Bronchial epithelial cell (primary cell): ENCODE results near the gene THOP1. TPM values are rescaled to one million over a fixed set of nuclear protein-coding genes. Genes with fewer than 3 reads are reported as not detected.

Experiments
- DNase-seq: peaks from one replicate; pipeline ENCODE4 v3.0.0-alpha.2; 2010; ENCODE audit warnings: low read depth
- FAIRE-seq: peaks from 2 replicates; lab custom pipeline; 2011; peaks lifted over from hg19 to GRCh38; lab: Jason Lieb, UNC
- H3K27me3 ChIP-seq: 2 replicates; pipeline ENCODE4 v1.5.1; 2011; ENCODE audit warnings: low read length; ENCODE audit not compliant: control insufficient read depth, insufficient read depth
- H3K36me3 ChIP-seq: 2 replicates; pipeline ENCODE4 v1.5.1; 2011; ENCODE audit warnings: low read length; ENCODE audit not compliant: control insufficient read depth, insufficient read depth
- H3K4me3 ChIP-seq: 2 replicates; pipeline ENCODE4 v1.5.1; 2011; ENCODE audit warnings: mild to moderate bottlenecking, low read depth, low read length, control low read depth
- total RNA-seq: library from RNA; depleted of rRNA; stranded (reverse); fragments of >200 nt; gene quantifications from 2 replicates; pipeline ENCODE4 v1.2.1, GENCODE V29; 2014
- TF ChIP-seq, protein P1 (sequence below): IDR thresholded peaks from 2 replicates; pipeline ENCODE4 v1.5.1; 2011; ENCODE audit warnings: mild to moderate bottlenecking, moderate library complexity, low read length, control low read depth, inconsistent platforms; ENCODE audit not compliant: insufficient read depth, severe bottlenecking

THOP1 gene
- total RNA-seq, 1 donor from 2014 or later, result 86.4 TPM

DNA sequence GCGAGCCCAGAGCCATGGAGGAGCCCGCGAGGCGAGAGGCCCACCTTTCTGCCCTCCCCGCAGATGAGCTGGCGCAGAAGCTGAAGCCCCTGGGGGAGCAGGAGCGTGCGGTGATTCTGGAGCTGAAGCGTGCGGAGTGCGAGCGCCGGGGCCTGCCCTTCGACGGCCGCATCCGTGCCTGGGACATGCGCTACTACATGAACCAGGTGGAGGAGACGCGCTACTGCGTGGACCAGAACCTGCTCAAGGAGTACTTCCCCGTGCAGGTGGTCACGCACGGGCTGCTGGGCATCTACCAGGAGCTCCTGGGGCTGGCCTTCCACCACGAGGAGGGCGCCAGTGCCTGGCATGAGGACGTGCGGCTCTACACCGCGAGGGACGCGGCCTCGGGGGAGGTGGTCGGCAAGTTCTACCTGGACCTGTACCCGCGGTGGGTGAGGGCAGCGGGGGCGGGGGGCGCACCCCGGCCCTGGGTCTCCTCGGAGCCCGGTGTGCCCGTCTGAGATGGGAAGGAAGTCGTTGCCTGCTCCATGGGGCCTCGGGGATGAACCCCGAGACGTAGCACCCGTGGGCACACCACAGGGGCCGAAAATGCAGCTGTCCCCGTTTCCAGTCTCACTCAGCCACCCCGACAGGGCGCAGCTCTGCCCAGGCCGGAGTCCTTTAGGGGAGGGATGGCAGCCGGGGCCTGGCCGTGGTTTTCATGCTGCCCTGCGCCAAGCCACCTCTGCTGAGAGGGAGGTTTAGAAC, 22.3 kb downstream of the THOP1 start:
- TF ChIP-seq, protein P1, sequence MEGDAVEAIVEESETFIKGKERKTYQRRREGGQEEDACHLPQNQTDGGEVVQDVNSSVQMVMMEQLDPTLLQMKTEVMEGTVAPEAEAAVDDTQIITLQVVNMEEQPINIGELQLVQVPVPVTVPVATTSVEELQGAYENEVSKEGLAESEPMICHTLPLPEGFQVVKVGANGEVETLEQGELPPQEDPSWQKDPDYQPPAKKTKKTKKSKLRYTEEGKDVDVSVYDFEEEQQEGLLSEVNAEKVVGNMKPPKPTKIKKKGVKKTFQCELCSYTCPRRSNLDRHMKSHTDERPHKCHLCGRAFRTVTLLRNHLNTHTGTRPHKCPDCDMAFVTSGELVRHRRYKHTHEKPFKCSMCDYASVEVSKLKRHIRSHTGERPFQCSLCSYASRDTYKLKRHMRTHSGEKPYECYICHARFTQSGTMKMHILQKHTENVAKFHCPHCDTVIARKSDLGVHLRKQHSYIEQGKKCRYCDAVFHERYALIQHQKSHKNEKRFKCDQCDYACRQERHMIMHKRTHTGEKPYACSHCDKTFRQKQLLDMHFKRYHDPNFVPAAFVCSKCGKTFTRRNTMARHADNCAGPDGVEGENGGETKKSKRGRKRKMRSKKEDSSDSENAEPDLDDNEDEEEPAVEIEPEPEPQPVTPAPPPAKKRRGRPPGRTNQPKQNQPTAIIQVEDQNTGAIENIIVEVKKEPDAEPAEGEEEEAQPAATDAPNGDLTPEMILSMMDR, result no peak
- no peak overlapping the region for H3K4me3 ChIP-seq
- H3K36me3 ChIP-seq, result peaks cover 26% of the 10 kb centered on the region
- DNase-seq, result no peak
- no peak for FAIRE-seq
- H3K27me3 ChIP-seq, result no peaks in the 10 kb centered on the region

DNA sequence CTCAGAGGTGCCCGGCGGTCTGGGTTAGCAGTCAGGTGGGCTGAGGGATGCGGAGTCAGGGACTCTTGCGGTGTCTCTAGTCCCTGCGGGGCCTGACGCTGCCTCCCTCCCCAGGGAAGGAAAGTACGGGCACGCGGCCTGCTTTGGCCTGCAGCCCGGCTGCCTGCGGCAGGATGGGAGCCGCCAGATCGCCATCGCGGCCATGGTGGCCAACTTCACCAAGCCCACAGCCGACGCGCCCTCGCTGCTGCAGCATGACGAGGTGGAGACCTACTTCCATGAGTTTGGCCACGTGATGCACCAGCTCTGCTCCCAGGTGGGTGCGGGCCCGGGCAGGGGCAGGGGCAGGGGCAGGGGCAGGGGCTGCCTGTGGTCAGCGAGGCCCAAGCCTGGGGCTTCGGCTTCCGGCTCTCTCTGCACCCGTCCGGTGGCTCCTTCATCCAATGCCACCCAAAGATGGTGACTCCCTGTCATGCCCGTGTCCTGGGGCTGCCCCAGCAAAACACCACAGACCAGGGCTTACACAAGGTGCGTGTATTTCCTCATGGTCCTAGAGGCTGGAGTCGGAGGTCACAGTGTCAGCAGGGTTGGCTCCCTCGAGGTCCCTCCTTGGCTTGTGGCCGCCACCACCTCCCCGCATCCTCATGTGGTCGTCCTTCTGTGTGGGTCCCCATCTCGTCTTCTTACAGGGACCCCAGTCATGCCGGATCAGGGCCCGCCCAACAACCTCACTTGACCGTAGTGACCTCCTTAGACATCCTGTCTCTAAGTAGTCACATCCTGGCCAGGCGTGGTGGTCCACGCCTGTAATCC, 23.0 kb downstream of the THOP1 start:
- TF ChIP-seq, protein P1, result no peak
- Histone ChIP-seq H3K4me3 (no peak overlapping the region), H3K36me3 (peaks cover 28% of the 10 kb centered on the region), H3K27me3 (no peaks in the 10 kb centered on the region)
- no peak for DNase-seq
- no peak for FAIRE-seq

DNA sequence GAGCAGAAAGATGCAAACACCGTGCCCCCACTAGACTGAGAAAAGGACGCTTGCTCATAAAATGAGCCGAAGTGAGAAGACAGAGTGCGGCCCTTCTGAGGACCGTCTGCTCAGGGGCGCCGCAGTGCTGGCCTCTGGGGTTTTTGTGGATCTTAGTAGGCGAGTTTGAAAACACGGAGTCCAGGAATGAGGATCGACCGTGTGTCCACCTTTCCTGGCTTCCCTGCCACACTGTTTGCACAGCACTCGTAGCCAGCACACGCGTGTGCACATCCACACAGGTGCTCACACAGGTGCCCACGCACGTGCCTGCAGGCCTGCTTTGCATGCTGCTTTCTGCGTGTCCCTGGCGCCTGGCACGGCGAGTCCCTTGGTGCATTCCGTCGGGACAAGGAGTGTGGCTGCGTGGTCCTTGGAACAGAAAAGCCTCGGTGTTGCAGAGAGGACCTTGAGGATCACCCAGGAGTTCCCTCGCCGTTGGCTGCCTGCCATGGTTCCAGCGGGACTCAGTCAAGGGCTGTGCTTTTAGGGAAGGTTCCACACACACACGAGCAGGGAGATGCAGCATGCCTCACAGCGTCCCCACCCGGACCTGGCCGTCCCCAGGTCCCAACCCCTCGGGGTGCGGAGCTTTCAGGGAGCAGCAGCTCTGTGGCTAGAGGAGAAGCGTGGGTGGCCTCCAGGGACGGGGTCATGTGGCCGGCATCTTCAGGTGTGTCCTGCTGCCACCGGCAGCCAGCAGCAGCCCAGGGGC, 24.3 kb downstream of the THOP1 start:
- Histone ChIP-seq H3K4me3 (no peak overlapping the region), H3K36me3 (peaks cover 27% of the 10 kb centered on the region), H3K27me3 (no peaks in the 10 kb centered on the region)
- FAIRE-seq (no peak), DNase-seq (no peak)
- TF ChIP-seq, protein P1, result no peak

DNA sequence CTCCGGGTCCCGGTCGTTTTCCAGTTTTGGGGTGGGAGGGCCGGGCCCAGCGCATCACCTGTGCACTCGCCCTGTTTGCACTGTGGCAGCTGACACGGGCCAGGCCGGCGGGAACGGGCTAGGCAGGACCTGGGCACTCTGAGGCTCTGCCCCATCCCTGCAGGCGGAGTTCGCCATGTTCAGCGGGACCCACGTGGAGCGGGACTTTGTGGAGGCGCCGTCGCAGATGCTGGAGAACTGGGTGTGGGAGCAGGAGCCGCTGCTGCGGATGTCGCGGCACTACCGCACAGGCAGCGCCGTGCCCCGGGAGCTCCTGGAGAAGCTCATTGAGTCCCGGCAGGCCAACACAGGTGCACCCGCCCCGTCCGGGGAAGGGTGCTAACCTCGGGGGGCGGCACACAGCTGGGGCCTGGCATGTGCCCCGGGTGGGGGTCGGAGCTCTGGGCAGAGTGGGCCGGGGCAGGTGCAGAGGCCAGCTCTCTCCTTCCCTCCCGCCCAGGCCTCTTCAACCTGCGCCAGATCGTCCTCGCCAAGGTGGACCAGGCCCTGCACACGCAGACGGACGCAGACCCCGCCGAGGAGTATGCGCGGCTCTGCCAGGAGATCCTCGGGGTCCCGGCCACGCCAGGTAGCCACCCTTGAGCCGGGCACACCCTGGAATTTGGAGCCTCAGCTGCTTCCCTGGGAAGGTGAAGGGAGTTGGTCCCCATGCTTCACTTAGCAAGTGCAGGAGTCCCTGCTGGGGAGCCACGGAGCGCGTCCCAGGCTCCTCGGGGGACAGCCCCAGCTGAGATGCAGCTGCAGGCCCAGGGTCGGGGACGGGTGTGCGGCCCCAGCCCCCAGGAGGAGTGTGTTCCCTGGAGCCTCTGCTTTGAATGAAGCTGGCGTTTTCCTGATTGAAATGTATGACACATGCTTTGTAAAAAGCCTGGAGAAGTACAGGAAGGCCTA, 25.1 kb downstream of the THOP1 start:
- FAIRE-seq (no peak), DNase-seq (no peak)
- Histone ChIP-seq H3K36me3 (peaks cover 27% of the 10 kb centered on the region), H3K27me3 (no peaks in the 10 kb centered on the region), H3K4me3 (no peak overlapping the region)
- TF ChIP-seq, protein P1, result no peak

DNA sequence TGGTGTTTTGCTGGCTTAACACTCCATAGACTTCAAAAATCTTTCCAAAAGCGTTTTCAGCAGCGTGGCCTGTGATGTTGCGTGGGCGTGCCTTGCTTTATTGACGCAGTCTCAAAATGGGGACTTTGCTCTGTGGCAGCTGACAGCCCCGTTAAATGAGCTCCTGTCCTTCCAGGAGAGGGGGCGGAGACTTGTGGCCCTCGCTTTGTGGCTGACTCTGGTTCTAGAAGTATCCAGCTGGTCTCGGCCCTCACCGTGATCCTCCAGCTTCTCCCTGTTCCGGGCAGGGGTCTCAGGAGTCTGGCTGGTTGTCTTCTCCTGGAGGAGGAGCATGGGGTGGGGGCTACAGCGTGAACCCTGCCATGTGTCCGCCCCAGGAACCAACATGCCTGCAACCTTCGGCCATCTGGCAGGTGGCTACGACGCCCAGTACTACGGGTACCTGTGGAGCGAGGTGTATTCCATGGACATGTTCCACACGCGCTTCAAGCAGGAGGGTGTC, 26.0 kb downstream of the THOP1 start:
- FAIRE-seq (peak; percentile 7), DNase-seq (no peak)
- Histone ChIP-seq H3K4me3 (no peak overlapping the region), H3K27me3 (no peaks in the 10 kb centered on the region), H3K36me3 (peaks cover 25% of the 10 kb centered on the region)
- TF ChIP-seq, protein P1, result no peak
